HG03442 (cell line): Measurements from ENCODE around the gene ENPP6.

ENCODE experiments used
- ATAC-seq: cut with Tn5 transposase; IDR thresholded peaks from one replicate; pipeline ENCODE4 v1.9.1; 2021; ENCODE audit warnings: mild to moderate bottlenecking, moderate library complexity; ENCODE audit not compliant: unreplicated experiment

The ENPP6 gene

GRCh38 chr4:184192933-184193332 lies 24.7 kb downstream of the ENPP6 start:
- ATAC-seq = no peak

GRCh38 chr4:184191267-184191666 lies 26.4 kb downstream of the ENPP6 start:
- ATAC-seq = no peak

- no peak for ATAC-seq
Observed at GRCh38 chr4:184190711-184191110, 27.0 kb downstream of the ENPP6 start.

- no peak for ATAC-seq
Observed at GRCh38 chr4:184189966-184190365, 27.7 kb downstream of the ENPP6 start.

GRCh38 chr4:184188443-184189400 lies 29.0 kb downstream of the ENPP6 start:
- no peak for ATAC-seq

GRCh38 chr4:184177271-184177670 lies 40.4 kb downstream of the ENPP6 start:
- ATAC-seq = no peak

GRCh38 chr4:184174571-184175488 lies 42.8 kb downstream of the ENPP6 start:
- no peak for ATAC-seq

GRCh38 chr4:184171011-184171410 lies 46.7 kb downstream of the ENPP6 start:
- ATAC-seq = no peak

- no peak for ATAC-seq
Observed at GRCh38 chr4:184169225-184169867, 48.3 kb downstream of the ENPP6 start.

- peak; percentile 78 for ATAC-seq
Observed at GRCh38 chr4:184168406-184169019, 49.2 kb downstream of the ENPP6 start.

- peak; percentile 60 for ATAC-seq
Observed at GRCh38 chr4:184167576-184167975, 50.1 kb downstream of the ENPP6 start.

- ATAC-seq = no peak
Observed at GRCh38 chr4:184166736-184167135, 50.9 kb downstream of the ENPP6 start.

GRCh38 chr4:184165291-184165690 lies 52.4 kb downstream of the ENPP6 start:
- no peak for ATAC-seq

- ATAC-seq = no peak
Observed at GRCh38 chr4:184163813-184164212, 53.9 kb downstream of the ENPP6 start.

GRCh38 chr4:184162596-184162995 lies 55.1 kb downstream of the ENPP6 start:
- ATAC-seq = no peak

- ATAC-seq = no peak
Observed at GRCh38 chr4:184157322-184157721, 60.4 kb downstream of the ENPP6 start.

GRCh38 chr4:184156163-184156920 lies 61.3 kb downstream of the ENPP6 start:
- no peak for ATAC-seq

GRCh38 chr4:184154199-184154598 lies 63.5 kb downstream of the ENPP6 start:
- no peak for ATAC-seq

GRCh38 chr4:184153781-184154180 lies 63.9 kb downstream of the ENPP6 start:
- no peak for ATAC-seq

- ATAC-seq = no peak
Observed at GRCh38 chr4:184151988-184152485, 65.6 kb downstream of the ENPP6 start.
